Glomerular visceral epithelial cell (primary cell): Measurements from ENCODE around the gene NDUFS6.
A peak's percentile ranks its signal among the peaks of the same experiment; 100 is the strongest.

ENCODE experiments used
- DNase-seq: peaks from one replicate; pipeline ENCODE4 v3.0.0-alpha.2; 2016; ENCODE audit errors: extremely low spot score

NDUFS6 gene

GRCh38 chr5:1783216-1783554 is 18.0 kb upstream of the NDUFS6 start:
- DNase-seq = peak; percentile 38

DNA sequence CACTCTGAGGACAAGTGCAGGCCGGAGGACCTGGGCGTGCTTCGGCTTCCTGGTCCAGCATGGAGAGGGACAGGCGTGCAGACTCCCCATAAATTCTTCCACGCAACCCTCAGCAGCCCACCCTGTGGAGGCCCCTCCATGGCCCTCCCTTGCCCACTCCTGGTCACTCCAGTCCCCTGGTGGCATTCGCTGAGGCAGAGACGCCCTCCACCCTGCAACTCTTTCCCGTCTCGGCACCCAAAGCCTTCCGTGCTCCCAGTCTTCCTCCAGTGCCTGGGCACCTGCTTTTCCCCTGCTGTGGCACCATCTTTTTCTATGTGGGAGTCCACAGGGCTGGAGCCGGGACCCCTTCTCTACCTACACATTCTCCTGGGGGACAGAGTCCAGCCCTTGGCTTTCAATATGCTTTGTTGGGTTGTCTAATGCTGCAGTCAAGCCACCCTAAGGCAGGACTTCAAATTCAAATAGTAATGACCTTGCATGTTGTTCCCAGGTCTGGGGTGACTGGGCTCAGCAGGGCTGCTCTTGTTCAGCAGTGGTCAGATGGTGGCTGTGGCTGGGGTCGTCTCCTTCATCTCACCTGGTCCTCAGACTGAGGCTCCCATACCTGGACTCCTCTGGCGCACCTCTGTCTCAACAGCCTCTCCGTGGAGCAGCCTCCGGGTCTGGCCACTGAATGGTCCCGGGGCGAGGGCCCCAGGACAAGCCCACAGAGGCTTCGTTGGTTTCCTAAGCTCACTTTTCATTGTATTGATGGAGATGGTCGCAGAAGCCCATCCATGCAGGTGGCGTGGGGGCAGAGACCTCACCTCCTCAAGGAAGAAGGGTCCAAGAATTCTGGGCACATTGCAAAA is 16.8 kb upstream of the NDUFS6 start:
- no peak for DNase-seq

DNA sequence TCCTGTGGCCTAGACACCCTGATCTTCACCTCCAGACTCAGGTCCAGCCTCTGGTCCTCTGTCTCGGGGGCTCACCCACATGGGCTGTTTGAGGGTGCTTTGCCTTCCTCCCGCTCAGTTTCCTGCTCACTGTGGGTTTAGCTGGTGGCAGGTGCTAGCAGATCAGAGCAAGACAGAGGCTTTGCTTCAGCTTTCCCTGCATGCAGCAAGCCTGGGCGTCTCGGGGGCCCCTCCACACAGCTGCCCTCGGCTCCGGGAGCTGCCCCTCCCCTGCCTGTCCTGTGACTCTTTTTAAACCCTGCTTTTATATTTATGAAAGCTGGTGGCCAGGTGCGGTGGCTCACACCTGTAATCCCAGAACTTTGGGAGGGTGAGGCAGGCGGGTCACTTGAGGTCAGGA is 16.1 kb upstream of the NDUFS6 start:
- no peak for DNase-seq

- no peak for DNase-seq
These were observed 15.2 kb upstream of the NDUFS6 start for GRCh38 chr5:1785984-1786383.

GRCh38 chr5:1786621-1787471 is 14.4 kb upstream of the NDUFS6 start:
- no peak for DNase-seq

- DNase-seq = no peak
These were observed 13.6 kb upstream of the NDUFS6 start for GRCh38 chr5:1787472-1788047.

DNA sequence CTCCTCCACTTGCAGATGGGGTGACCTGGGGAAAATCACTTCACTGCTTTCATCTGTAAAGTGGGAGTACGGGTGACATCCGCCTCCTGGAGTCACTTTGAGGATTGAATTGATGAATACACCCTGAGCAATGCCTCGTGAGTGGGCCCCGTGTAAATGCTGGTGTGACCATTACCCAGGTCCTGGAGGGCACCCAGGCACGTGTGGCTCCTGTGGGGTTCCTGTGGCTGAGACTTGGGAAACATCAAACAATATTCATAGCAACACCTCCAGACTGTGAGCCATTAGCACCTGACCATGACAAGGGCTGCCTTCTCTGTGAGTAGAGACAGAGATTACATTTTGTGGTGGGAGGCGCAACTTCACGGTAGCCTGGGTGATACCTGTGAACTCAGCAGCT is 13.0 kb upstream of the NDUFS6 start:
- DNase-seq = no peak

- no peak for DNase-seq
These were observed 12.4 kb upstream of the NDUFS6 start for GRCh38 chr5:1788828-1789227.

- peak; percentile 38 for DNase-seq
These were observed 11.8 kb upstream of the NDUFS6 start for GRCh38 chr5:1789438-1789833.

- DNase-seq = peak; percentile 15
These were observed 11.3 kb upstream of the NDUFS6 start for GRCh38 chr5:1789834-1790471.

- no peak for DNase-seq
These were observed 10.0 kb upstream of the NDUFS6 start for GRCh38 chr5:1791176-1791575.

- DNase-seq = peak; percentile 63
These were observed 8.4 kb upstream of the NDUFS6 start for GRCh38 chr5:1792842-1793266.

DNA sequence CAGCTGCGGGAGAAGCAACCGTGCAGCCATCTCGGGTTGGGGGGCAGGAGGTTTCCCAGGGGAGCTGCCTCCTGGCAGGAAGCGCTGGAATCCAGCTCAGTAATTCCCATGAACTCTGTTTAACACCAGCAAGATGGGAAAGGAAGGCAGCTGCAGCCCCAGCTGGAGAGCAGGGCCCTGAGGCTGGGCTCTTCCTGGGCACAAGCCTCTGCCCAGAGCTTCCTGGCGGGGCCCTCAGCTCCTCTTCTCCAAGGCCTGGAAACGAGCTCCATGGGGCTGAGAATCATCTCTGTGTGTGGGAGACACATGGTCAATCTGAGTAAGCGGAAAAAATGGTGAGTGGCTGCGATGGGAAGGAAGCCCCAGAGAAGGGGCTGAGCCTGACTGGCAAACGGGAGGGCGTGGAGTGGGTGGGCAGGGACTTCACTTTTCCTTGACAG is 7.9 kb upstream of the NDUFS6 start:
- no peak for DNase-seq

DNA sequence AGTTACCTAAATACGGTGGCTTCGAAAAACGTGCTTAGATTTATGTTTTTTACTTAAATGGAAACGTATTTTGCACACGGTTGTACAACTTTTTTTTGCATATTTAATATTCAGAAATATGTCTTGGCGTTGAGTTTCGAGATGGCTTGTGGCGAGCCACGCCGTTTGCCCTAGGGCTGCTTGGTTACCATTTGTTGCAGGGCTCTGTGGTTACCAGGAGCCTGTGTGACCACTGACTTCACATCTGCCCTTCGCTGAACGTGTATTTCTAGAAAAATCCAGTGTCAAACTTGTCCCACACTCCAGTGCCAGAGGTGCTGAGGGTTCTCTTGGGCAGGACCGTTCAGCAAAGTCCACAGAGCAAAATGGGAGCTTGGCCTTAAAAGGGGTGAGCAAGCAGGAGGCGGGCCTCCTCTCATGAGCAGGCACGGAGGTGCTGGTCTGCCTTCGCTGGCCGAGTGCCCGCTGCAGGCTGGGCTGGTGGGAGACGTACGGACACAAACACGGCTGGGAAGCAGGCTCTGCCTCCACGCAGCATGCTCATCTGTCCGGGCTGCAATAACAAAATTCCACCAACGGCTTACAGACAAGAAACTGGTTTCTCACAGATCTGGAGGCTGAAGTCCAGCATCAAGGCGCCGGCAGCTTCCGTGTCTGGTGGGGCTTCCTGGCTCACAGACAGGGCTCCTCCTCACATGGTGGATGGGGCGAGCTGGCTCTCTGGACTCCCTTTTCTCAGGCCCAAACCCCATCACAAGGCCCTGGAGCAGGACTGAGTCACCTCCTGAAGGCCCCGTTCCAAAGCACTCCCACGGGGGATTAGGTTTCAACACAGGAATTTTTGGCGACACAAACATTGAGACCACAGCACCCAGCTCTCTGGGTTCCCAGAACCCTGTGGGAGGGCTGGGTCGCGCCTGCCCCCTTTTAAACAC is 7.0 kb upstream of the NDUFS6 start:
- DNase-seq = peak; percentile 40

GRCh38 chr5:1794901-1795290 is 6.3 kb upstream of the NDUFS6 start:
- DNase-seq = no peak

DNA sequence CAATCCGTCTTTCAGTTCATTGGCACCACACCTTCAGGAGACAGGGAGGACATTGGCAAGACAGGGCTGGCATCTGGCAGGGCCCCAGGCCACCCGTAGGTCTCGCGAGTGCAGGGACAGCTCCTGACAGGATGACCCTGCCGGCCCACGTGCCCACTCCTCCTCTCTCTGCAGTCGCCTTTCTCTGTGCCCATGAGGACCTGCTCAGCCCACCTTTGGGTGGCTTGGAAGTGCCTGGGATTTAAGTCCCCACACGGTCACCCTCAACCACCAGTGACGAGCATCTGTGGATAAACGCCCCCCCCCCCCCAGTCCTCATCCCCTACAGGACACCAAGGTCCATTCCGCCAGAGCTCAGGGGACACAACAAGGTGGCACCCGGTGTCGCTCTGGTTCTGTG is 5.7 kb upstream of the NDUFS6 start:
- no peak for DNase-seq

- no peak for DNase-seq
These were observed 5.3 kb upstream of the NDUFS6 start for GRCh38 chr5:1795931-1796330.

- DNase-seq = no peak
These were observed 4.7 kb upstream of the NDUFS6 start for GRCh38 chr5:1796371-1797102.

DNA sequence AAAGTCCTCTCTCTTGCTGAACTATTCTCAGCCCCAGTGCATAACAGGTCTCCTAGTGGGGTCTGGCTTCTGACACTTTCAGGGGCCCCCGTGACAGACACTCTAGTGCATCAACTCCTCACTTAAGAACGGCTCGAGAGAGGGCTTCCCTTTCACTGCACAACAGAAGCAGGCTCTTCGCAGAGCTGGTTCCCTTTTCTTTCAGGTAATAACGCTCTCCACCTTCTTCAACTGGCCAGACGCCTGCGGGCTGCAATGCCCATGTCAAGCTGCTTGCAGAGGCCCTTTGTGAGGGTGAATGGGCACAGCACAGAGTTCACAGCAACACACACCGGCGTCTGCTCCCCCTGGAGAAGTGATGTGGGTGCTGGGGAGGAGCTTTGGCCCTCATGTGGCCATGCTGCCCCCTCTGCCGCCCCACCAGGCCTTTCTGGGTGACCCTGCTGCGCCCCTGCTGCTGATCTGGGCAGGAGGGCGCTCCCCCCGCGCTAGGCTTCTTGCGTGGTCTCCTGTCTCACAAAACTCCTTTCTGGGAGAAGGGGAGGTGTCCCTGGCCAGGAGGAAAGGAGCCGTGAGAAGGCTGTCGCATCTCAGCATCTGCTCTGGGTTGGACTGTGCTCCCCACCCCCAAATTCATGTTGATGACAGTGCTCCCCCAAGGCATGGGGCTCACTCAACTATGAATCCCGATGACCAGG is 4.0 kb upstream of the NDUFS6 start:
- no peak for DNase-seq

DNA sequence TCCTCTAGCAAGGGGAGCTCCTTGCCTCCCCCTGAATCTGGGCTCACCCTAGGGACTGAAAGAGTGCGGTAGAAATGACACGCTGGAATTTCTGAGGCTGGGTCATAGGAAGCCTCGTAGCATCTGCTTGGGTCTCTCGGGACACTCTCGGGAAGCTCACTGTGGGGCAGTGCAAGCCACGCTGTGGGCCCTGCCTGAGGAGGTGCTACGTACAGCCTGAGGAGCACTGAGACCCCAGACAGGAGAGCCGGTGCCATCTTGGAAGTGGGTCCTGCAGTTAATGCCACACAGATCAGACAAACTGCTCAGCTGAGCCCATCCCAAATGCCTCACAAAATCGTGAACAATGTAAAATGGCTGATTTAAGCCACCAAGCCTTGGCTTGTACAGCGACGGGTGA is 3.4 kb upstream of the NDUFS6 start:
- no peak for DNase-seq
